B cell (primary cell): ENCODE data around the gene KIF16B. TPM values are rescaled to one million over a fixed set of nuclear protein-coding genes. Genes with fewer than 3 reads are reported as not detected.

Experiments
- ATAC-seq: fragments of 200-7000 bp; cut with Tn5 transposase; one replicate; pipeline ENCODE4 v1.10.0; 2021; ENCODE audit warnings: low read depth, mild to moderate bottlenecking, moderate number of reproducible peaks, moderate library complexity
- CTCF ChIA-PET: fragments of 350-600 bp; sonication (Branson Sonifier 250); formaldehyde crosslinking; loops from one replicate; lab custom pipeline; 2021; ENCODE audit warnings: antibody characterized with exemption, inconsistent platforms; lab: Charles Lee
- POLR2A ChIA-PET: fragments of 350-600 bp; sonication (Branson Sonifier 250); formaldehyde crosslinking; loops from one replicate; lab custom pipeline; 2021; ENCODE audit warnings: antibody characterized with exemption; lab: Charles Lee
- DNase-seq: peaks from one replicate; pipeline ENCODE4 v3.0.0; 2013
- H2AFZ ChIP-seq: 2 replicates; pipeline ENCODE4 v1.6.1; 2012; ENCODE audit warnings: mild to moderate bottlenecking, low read depth, low read length; ENCODE audit not compliant: insufficient read depth, poor library complexity, severe bottlenecking
- H3K27ac ChIP-seq, 2 donors: 1 replicate in 1 of 2; 2 replicates in 1 of 2; pipeline ENCODE4 v1.5.1; 2012 to 2013; ENCODE audit warnings: low read length in 2 of 2, mild to moderate bottlenecking in 2 of 2, moderate library complexity in 1 of 2
- H3K27me3 ChIP-seq, 4 experiments: fragments of 200-600 bp in 1 of 4; sonication (generic) in 1 of 4; replicated peaks in 1 of 4; 1 replicate in 2 of 4; 2 replicates in 2 of 4; pipeline versions ENCODE4 v1.6.1 to v1.7.0; 2013 to 2016; ENCODE audit warnings: low read length in 3 of 4, mild to moderate bottlenecking in 2 of 4, mixed read lengths in 1 of 4, moderate library complexity in 1 of 4; ENCODE audit not compliant: insufficient read depth in 4 of 4, control insufficient read depth in 3 of 4; ENCODE audit errors: control extremely low read depth in 1 of 4
- H3K36me3 ChIP-seq, 2 experiments: replicated peaks in 1 of 2; 1 replicate in 1 of 2; 2 replicates in 1 of 2; pipeline versions ENCODE4 v1.6.1 to v1.7.1; 2013; ENCODE audit warnings: low read length in 1 of 2; ENCODE audit not compliant: insufficient read depth in 2 of 2, control insufficient read depth in 1 of 2; ENCODE audit errors: control extremely low read depth in 1 of 2, extremely low read depth in 1 of 2
- H3K4me1 ChIP-seq, 2 donors: fragments of 200-600 bp in 1 of 2; sonication (generic) in 1 of 2; 1 replicate in 1 of 2; 2 replicates in 1 of 2; pipeline versions ENCODE4 v1.5.1 to v1.6.1; 2013 to 2017; ENCODE audit warnings: low read length in 2 of 2; ENCODE audit not compliant: control insufficient read depth in 2 of 2, insufficient read depth in 2 of 2
- H3K4me2 ChIP-seq: replicated peaks from 2 replicates; pipeline ENCODE3; 2012; ENCODE audit warnings: mild to moderate bottlenecking, low read depth, low read length; ENCODE audit not compliant: poor library complexity, severe bottlenecking
- H3K4me3 ChIP-seq, 5 experiments: fragments of 200-600 bp in 1 of 5; sonication (generic) in 1 of 5; 1 replicate in 3 of 5; 2 replicates in 2 of 5; pipeline versions ENCODE4 v1.5.1 to v1.7.0; 2011 to 2016; ENCODE audit warnings: low read length in 4 of 5, mild to moderate bottlenecking in 4 of 5, low read depth in 2 of 5, control low read depth in 1 of 5, moderate library complexity in 1 of 5; ENCODE audit not compliant: insufficient read depth in 1 of 5; ENCODE audit errors: control extremely low read depth in 1 of 5, extremely low read depth in 1 of 5
- H3K79me2 ChIP-seq: fragments of 200-600 bp; sonication (generic); one replicate; pipeline ENCODE4 v1.6.0; 2016; ENCODE audit warnings: low read length; ENCODE audit not compliant: control insufficient read depth, insufficient read depth
- H3K9ac ChIP-seq: fragments of 200-600 bp; sonication (generic); 2 replicates; pipeline ENCODE4 v1.6.1; 2017; ENCODE audit warnings: mild to moderate bottlenecking, low read length, moderate library complexity
- H3K9me3 ChIP-seq, 3 donors: one replicate each; pipeline versions ENCODE4 v1.6.1 to v1.7.1; 2013; ENCODE audit warnings: low read length in 2 of 3; ENCODE audit not compliant: control insufficient read depth in 2 of 3, insufficient read depth in 1 of 3; ENCODE audit errors: control extremely low read depth in 1 of 3
- H4K20me1 ChIP-seq: 2 replicates; pipeline ENCODE4 v1.6.0; 2012; ENCODE audit warnings: mild to moderate bottlenecking, low read length; ENCODE audit not compliant: insufficient read depth, control insufficient read depth, poor library complexity, severe bottlenecking
- H3K27ac Mint-ChIP-seq: one replicate; pipeline ENCODE4 v1.8.0; 2021; ENCODE audit warnings: mixed read lengths
- H3K27me3 Mint-ChIP-seq: one replicate; pipeline ENCODE4 v1.8.0; 2021; ENCODE audit warnings: mixed read lengths
- H3K4me1 Mint-ChIP-seq: one replicate; pipeline ENCODE4 v1.8.0; 2021; ENCODE audit warnings: mixed read lengths
- H3K4me3 Mint-ChIP-seq: one replicate; pipeline ENCODE4 v1.8.0; 2021; ENCODE audit warnings: mixed read lengths
- H3K9me3 Mint-ChIP-seq: one replicate; pipeline ENCODE4 v1.8.0; 2022; ENCODE audit warnings: mixed read lengths; ENCODE audit not compliant: insufficient read depth
- CTCF ChIP-seq: fragments of 200-600 bp; IDR thresholded peaks from one replicate; pipeline ENCODE4 v1.8.0; 2022; ENCODE audit warnings: antibody characterized with exemption, mild to moderate bottlenecking
- EZH2 ChIP-seq: IDR thresholded peaks from 2 replicates; pipeline ENCODE4 v1.6.1; 2012; ENCODE audit warnings: borderline replicate concordance, low read depth, mild to moderate bottlenecking, moderate library complexity, low read length; ENCODE audit not compliant: insufficient read depth, poor library complexity, severe bottlenecking
- WGBS: methylation state at CpG from one replicate; pipeline ENCODE4 v1.1.5; 2013; ENCODE audit warnings: missing lambda C conversion rate; ENCODE audit not compliant: insufficient coverage; 5-methylcytosine and 5-hydroxymethylcytosine counted together
- intact Hi-C: fragments of 100-400 bp; cut with micrococcal nuclease; formaldehyde crosslinking; loops from one replicate; pipeline ENCODE4 v1.10.0; 2022
- polyA plus RNA-seq: library from polyadenylated mRNA; depleted of rRNA; stranded (reverse); fragments of >200 nt; gene quantifications from 2 replicates; pipeline ENCODE4 v1.2.3, GENCODE V29; 2012
- total RNA-seq, 2 donors: library from RNA; stranded (reverse); fragments of 120-200 nt in 1 of 2; gene quantifications; 1 replicate in 1 of 2; 2 replicates in 1 of 2; pipeline versions ENCODE4 v1.2.3 to v1.2.4, GENCODE V29; 2013 to 2022

Gene KIF16B
- total and polyA plus RNA-seq, 2 donors (not counting 1 experiment from before 2014, with no cell fraction given) = 4.5 to 13.0 TPM

GRCh38 chr20:16244892-16245291 lies 328.4 kb downstream of the KIF16B start:
- no peak for TF ChIP-seq EZH2
- no peak for TF ChIP-seq CTCF
- Mint-ChIP-seq H3K27ac (no peak overlapping the region), H3K27me3 (peaks cover 5% of the 10 kb centered on the region), H3K4me1 (peaks cover 10% of the 10 kb centered on the region), H3K4me3 (no peak overlapping the region), H3K9me3 (no peaks in the 10 kb centered on the region)
- Histone ChIP-seq H3K9me3 (peaks cover 0 to 7% (median 0%) of the 10 kb centered on the region in 3 donors), H3K4me1 (peaks cover 10 to 11% of the 10 kb centered on the region in 2 donors), H3K9ac (no peak overlapping the region), H3K4me3 (no peak overlapping the region), H3K27me3 (no peaks in the 10 kb centered on the region), H4K20me1 (no peaks in the 10 kb centered on the region), H2AFZ (no peak overlapping the region), H3K79me2 (no peaks in the 10 kb centered on the region), H3K36me3 (no peaks in the 10 kb centered on the region), H3K4me2 (no peak overlapping the region), H3K27ac (no peak overlapping the region)
- ChIA-PET POLR2A (no interaction called here), CTCF (interaction anchor here (1.1 kb wide), 1 partner anchor 402 kb away, joined by 3 read pairs; no protein-coding TSS in a partner anchor)
- 92% methylated on average over 2 of the region's 5 CpGs for WGBS
- no peak for ATAC-seq
- no peak for DNase-seq
- intact Hi-C loops = loop anchor here (10.0 kb wide), 1 partner anchor 200 kb away; no protein-coding TSS in a partner anchor

- intact Hi-C loops = loop anchor here (10.0 kb wide), 1 partner anchor 199 kb away; no protein-coding TSS in a partner anchor
- Mint-ChIP-seq H3K4me3 (no peak overlapping the region), H3K27ac (no peak overlapping the region), H3K9me3 (peaks cover 3% of the 10 kb centered on the region), H3K4me1 (peaks cover 10% of the 10 kb centered on the region), H3K27me3 (peaks cover 5% of the 10 kb centered on the region)
- TF ChIP-seq EZH2 (no peak), CTCF (no peak)
- Histone ChIP-seq H3K9me3 (peaks cover 3 to 10% (median 7%) of the 10 kb centered on the region in 3 donors), H3K4me2 (no peak overlapping the region), H3K4me3 (no peak overlapping the region), H3K9ac (no peak overlapping the region), H4K20me1 (no peaks in the 10 kb centered on the region), H3K79me2 (no peaks in the 10 kb centered on the region), H3K27me3 (no peaks in the 10 kb centered on the region), H3K36me3 (no peaks in the 10 kb centered on the region), H2AFZ (no peak overlapping the region), H3K4me1 (peaks cover 10 to 11% of the 10 kb centered on the region in 2 donors), H3K27ac (no peak overlapping the region)
- POLR2A ChIA-PET = no interaction called here
- 88% methylated on average over 4 of the region's 4 CpGs for WGBS
- ATAC-seq (no peak), DNase-seq (no peak)
- CTCF ChIA-PET = interaction anchor here (1.1 kb wide), 1 partner anchor 535 kb away, joined by 4 read pairs; no protein-coding TSS in a partner anchor
Measured at GRCh38 chr20:16243470-16243869, 329.8 kb downstream of the KIF16B start.
